DMS53 treated with DMSO at 0.1 percent for 48 hours (cell line): ENCODE measurements around the gene VILL.

Experiments
- DNase-seq: peaks from one replicate; lab custom pipeline; 2025; ENCODE audit not compliant: unreplicated experiment; lab: John Stamatoyannopoulos, UW

Gene VILL

DNA sequence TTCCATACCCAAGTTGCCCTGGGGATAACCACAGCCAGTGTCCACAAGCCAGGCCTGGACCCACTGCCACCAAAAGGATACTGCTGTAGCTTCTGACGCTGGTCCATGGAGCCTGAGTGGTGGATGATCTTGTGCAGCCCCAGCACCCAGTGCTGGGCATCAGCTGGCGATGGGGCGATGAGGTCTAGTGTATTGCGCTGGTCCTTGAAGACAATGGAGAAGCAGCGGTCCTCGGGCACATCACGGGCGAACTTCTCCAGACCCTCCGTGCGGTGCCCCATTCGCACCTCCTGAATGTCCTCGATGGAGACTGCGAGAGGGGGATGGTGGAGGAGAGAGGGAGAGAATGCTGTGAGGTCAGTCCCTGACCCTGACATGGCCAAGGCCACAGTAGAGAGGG is 25.8 kb downstream of the VILL start:
- DNase-seq: no peak

GRCh38 chr3:38016847-38017444 is 26.4 kb downstream of the VILL start:
- no peak for DNase-seq

DNA sequence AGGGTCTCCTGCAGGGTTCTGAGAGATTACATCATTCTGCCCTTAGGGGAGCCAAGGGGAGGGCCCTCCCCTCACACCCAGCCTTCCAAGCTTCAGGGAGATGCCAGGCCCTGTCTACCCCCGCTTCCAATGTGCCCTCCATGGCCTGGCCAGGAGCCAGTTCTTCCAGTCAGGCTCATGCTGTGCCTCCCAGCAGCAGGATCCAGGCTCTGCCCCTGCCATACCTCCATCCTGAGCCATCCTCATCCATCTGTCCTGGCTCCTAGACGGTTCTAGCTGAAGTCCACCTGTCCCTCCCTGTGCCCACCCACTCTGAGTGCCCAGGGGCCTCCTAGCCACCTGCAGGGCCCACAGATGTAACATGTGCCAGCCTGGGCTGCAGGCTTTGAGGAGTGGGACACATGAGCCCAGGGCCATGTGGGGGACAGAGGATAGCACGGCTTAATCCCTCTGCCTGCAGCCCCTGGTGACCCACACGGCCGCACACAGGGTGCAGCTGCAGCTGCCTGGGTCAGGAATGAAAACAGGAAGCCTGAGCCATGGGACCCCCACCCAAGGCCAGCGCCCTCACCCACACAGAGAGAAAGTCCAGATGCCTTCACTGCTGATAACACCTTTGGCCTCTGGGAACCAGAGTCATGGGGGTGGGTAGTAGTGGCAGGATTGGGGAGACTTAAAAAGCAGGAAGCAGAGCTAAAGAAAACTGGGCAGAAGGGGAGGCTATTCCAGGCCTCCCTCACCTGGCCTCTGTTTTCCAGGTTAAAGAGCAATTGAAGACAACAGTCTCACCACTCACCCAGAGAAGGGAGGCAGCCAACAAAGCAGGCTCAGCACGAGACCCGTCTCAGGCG is 27.1 kb downstream of the VILL start:
- no peak for DNase-seq

- no peak for DNase-seq
Measured at GRCh38 chr3:38018296-38019266, 28.0 kb downstream of the VILL start.

- DNase-seq: no peak
Measured at GRCh38 chr3:38019658-38020341, 29.2 kb downstream of the VILL start.

DNA sequence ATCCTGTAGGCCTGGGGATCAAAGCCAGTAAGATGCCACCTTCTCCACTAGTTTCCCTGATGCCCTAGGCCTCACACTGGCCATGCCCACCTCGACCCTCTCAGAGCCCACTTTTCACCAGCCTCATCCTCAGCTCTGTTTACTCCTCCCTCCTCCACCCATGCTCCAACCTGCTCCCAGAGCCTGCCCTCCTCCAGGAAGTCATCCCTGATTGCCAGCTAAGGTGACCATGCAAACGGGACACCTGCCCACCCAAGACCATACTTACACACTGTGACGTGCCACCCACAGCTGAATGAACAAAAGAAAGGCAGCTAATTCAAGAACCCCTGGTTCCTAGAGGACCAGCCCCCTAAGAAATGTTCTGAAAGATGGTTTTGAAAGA is 29.7 kb downstream of the VILL start:
- DNase-seq: no peak

DNA sequence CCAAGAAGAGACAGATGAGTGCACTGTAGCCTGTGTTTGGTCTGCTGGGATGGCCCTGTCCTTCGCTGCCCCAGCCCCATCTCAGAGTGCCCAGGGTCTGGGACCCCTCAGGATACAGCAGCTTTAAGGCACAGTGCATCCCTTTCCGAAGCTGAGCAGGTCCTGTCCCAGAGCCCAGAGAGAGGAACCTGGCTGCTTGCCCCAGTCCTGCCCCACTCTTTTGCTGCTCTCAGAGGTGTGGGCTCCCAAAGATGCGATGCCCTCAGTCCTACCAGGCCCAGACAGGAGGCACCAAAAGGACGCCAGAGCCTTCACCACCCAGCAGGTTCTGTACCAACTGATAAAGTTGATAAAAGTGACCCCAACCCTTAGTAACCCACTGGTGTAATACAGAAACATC is 30.6 kb downstream of the VILL start:
- no peak for DNase-seq

GRCh38 chr3:38022301-38022700 is 31.7 kb downstream of the VILL start:
- no peak for DNase-seq

GRCh38 chr3:38022896-38023709 is 32.5 kb downstream of the VILL start:
- DNase-seq: no peak

- no peak for DNase-seq
Measured at GRCh38 chr3:38026856-38027255, 36.3 kb downstream of the VILL start.

DNA sequence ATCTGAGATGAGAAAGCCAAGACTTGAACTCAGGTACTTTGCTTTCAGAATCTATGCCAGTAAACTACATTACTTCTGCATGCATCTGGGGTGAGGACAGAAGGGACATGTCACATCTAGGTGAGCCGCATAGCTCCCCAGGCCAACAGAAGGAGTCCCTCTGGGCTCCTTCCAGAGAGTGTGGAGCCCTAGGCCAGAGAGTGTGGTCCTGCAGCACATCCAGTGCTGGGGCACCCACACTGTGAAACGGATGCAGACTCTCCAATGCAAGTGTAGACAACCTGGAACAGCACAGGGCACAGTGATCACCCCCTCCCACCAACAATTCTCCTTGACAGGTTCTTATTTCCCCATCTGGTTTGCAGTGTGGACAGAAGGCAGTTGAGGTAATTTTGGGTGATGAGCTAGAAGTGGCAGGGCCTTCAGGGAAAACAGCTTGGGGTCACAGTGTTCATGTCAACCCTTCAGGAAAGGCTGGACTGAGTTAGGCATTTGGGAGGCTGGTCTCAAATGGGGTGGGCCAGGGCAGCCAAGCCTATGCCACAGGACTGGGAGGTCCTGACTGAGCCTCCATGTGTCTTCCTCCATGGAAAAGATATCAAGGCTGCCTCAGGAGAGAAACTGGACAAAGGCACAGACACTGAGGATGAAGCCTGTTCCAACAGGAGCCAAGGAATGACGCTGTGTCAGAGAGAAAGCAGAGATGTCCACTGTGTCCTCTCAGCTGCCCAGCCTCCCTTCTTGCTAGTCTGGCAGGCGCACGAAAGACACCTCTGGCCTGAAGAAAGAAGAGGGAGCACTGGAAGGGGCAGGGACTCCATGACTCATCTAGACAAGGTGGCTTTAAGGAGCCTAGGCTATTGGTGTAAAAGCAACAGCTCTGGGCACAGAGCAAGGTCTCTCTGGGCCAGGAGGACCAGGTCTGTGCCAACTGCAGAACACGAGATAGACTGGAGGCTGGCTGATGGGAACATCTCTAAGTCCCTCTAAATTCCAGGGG is 37.2 kb downstream of the VILL start:
- DNase-seq: no peak

DNA sequence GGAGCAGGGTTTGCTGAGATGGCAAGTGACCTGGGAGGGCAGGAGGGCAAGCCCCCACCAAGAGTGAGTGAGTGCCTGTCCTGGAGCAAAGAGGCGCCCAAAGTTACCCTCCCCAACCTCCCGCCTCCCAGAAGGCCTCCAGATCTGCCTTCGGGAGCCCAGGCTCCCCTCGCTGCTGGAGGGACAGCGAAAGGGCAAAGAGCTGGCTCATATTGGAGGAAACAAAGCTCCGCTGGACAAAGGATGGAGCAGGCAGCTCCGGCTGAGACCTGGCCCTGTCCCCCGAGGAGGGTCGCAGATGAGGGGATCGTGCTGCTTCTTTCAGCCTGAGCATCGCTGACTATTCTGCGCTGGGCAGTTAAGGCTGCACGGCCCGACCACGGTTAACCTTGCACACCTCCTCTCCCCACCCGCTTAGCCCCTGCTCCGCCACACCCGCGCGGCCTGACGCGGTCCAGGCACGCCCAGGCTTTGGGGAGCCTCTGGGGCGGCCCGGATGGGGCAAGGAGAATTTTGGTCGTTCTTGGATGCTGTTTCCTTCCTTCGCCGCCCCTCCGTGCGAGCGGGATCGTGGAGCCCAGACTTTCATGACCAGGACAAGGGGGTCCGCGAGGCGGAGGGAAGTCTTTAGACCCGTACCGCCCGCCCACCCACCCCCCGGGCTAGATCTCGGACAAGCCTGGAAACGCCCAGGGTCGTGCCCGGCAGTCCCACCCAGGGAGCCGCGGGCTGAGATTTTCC is 38.2 kb downstream of the VILL start:
- no peak for DNase-seq

- no peak for DNase-seq
Measured at GRCh38 chr3:38029400-38030125, 39.0 kb downstream of the VILL start, which contains the start of gene PLCD1. Gene PLCD1 (minus strand): TSS chr3:38029642. CDS start chr3:38029539, 103 bp downstream.

GRCh38 chr3:38030126-38031021 is 39.8 kb downstream of the VILL start:
- no peak for DNase-seq

DNA sequence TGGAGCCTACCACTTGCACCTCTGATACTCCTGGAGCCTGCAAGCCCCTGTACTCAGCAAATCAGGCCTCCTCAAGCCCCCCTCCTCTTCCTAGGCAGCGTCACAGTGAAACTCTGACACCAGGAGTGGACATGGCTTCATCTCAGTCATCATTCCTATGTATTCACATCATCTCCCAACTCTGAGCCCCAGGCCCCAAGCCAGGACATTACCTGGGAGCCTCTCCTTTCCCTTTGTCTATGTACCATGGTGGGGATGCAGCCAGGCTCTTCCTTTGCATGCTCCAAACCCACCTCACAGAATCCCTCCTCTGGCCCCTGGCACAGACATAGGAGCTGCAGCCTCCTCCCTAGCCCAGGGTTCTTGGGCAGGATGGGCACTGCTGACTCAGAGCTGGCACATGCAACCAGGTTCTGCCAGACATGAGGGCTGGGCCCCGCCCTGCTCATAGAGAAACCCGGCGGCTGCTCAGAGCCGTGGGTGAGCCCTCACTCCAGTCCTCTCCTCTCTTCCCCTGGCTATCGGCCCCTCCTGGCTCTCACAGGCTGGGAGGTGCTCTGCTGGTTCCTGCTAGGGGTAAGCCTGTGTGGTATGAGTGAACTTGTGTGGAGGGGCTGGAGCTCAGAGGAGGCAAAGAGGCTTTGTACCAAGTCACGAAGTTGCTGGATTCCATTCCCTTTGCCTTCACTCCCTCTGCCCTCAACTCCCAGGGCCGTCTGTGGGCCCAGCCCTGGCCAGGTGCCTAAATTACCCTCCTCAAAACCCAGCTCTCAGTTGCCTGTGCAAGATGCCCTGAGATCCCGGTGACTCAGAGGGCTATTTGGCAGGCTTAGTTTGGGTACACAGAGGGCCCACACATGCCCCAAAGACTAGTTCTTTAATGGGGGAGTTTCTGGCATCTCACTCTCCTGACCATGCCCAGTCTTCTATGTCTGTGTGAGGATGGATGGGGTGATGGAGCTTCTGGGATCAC is 40.7 kb downstream of the VILL start:
- no peak for DNase-seq
